Ectodermal cell (in vitro differentiated cells): ENCODE data around the gene SLC45A1.

Experiments used
- H3K27ac ChIP-seq: 2 replicates; pipeline ENCODE4 v1.7.0; 2013; ENCODE audit warnings: mild to moderate bottlenecking, low read depth, low read length; ENCODE audit not compliant: insufficient read depth, poor library complexity, severe bottlenecking
- H3K27me3 ChIP-seq: 2 replicates; pipeline ENCODE4 v1.7.0; 2013; ENCODE audit warnings: mild to moderate bottlenecking, low read length; ENCODE audit not compliant: insufficient read depth, control insufficient read depth, poor library complexity, severe bottlenecking
- H3K36me3 ChIP-seq: one replicate; pipeline ENCODE4 v1.7.0; 2013; ENCODE audit warnings: low read length; ENCODE audit not compliant: control insufficient read depth, insufficient read depth
- H3K4me1 ChIP-seq: one replicate; pipeline ENCODE4 v1.7.0; 2013; ENCODE audit warnings: low read length; ENCODE audit not compliant: control insufficient read depth, insufficient read depth
- H3K4me3 ChIP-seq: 2 replicates; pipeline ENCODE4 v1.7.0; 2013; ENCODE audit warnings: low read depth, low read length, control low read depth; ENCODE audit not compliant: insufficient read depth
- H3K9me3 ChIP-seq: 2 replicates; pipeline ENCODE4 v1.7.0; 2013; ENCODE audit warnings: mild to moderate bottlenecking, low read length, moderate library complexity; ENCODE audit not compliant: control insufficient read depth
- WGBS, 2 experiments: methylation state at CpG; one replicate each; pipeline ENCODE4 v1.1.7; 2013; ENCODE audit warnings: missing lambda C conversion rate in 2 of 2; 5-methylcytosine and 5-hydroxymethylcytosine counted together

The SLC45A1 gene

GRCh38 chr1:8344893-8345507 lies 27.1 kb downstream of the SLC45A1 start:
- Histone ChIP-seq H3K36me3 (no peaks in the 10 kb centered on the region), H3K9me3 (no peaks in the 10 kb centered on the region), H3K27ac (no peak overlapping the region), H3K4me3 (no peak overlapping the region), H3K4me1 (peaks cover 7% of the 10 kb centered on the region), H3K27me3 (no peaks in the 10 kb centered on the region)
- WGBS, 2 experiments = 94 to 95% methylated on average over 10 of the region's 10 CpGs

DNA sequence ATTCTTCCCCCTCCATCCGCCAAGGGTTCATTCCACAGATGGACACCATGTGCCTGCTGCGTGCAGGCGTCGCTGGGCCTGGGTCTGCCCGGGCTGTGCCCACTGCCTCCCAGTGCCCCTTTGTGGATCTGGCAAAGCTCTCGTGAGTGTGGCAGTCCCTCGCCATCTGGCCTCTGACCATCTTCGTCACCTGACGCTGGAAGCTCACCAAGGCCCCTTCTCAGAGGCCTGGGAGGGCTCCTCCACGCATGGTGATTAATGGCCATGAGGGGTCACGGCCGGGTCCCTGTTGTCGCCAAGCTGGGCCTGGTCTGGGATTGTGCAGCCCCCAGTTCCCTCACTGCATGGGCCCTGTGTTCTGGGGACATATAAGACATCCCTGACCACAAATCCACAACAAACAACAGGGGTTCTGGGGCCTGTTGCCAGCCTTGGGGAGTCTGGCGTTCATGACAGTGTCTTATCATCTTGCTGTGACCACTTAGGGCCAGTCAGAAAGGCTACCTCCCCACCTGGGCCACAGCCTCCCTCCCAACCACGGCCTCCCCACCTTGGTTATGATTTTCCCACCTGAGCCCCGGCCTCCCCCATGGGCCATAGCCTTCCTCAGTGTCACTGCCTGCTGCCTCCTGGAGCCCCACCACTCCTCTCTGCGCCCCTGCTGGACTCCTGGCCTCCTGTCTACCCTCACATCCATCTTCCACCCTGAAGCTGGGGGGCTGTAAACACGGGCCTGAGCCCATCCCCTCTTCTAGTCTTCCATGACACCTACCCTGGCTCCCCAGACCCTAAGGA lies 27.9 kb downstream of the SLC45A1 start:
- peaks cover 7% of the 10 kb centered on the region for H3K4me1 ChIP-seq
- 92 to 94% methylated on average over 18 of the region's 18 CpGs for WGBS, 2 experiments
- H3K27ac ChIP-seq = no peak overlapping the region
- H3K9me3 ChIP-seq = no peaks in the 10 kb centered on the region
- no peaks in the 10 kb centered on the region for H3K36me3 ChIP-seq
- H3K4me3 ChIP-seq = no peak overlapping the region
- H3K27me3 ChIP-seq = no peaks in the 10 kb centered on the region

DNA sequence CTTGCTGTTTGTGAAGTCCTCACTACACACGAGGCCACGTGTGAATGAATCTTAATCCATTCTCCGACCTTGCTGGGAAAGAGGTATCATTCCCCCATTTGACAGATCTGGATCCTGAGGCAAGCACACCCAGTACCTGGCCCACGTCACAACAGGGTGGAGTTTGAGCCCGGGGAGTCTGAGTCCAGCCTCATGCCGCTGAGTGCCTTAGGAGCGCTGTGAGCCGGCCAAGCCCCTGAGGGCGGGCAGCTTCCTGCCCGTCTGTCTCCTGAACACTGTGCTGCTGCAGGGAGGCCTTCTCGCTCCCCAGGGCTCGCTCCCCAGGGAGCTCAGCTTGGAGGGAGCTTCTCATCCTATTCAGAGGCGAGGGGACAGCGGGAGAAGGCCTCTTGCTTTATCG lies 29.7 kb downstream of the SLC45A1 start:
- no peak overlapping the region for H3K4me3 ChIP-seq
- 90% methylated on average over 15 of the region's 15 CpGs for WGBS, 2 experiments
- H3K27me3 ChIP-seq = no peaks in the 10 kb centered on the region
- no peaks in the 10 kb centered on the region for H3K36me3 ChIP-seq
- H3K27ac ChIP-seq = no peak overlapping the region
- H3K4me1 ChIP-seq = peaks cover 7% of the 10 kb centered on the region
- no peaks in the 10 kb centered on the region for H3K9me3 ChIP-seq

GRCh38 chr1:8348047-8348776 lies 30.3 kb downstream of the SLC45A1 start:
- no peak overlapping the region for H3K4me3 ChIP-seq
- H3K36me3 ChIP-seq = no peaks in the 10 kb centered on the region
- H3K27me3 ChIP-seq = no peaks in the 10 kb centered on the region
- no peaks in the 10 kb centered on the region for H3K9me3 ChIP-seq
- H3K27ac ChIP-seq = no peak overlapping the region
- 91 to 94% methylated on average over 21 of the region's 21 CpGs for WGBS, 2 experiments
- H3K4me1 ChIP-seq = peaks cover 4% of the 10 kb centered on the region

- Histone ChIP-seq H3K27ac (no peak overlapping the region), H3K36me3 (no peaks in the 10 kb centered on the region), H3K27me3 (no peaks in the 10 kb centered on the region), H3K9me3 (no peaks in the 10 kb centered on the region), H3K4me3 (no peak overlapping the region), H3K4me1 (no peaks in the 10 kb centered on the region)
- 34 to 36% methylated on average over 21 of the region's 21 CpGs for WGBS, 2 experiments
Observed at GRCh38 chr1:8348777-8349472, 31.0 kb downstream of the SLC45A1 start.

DNA sequence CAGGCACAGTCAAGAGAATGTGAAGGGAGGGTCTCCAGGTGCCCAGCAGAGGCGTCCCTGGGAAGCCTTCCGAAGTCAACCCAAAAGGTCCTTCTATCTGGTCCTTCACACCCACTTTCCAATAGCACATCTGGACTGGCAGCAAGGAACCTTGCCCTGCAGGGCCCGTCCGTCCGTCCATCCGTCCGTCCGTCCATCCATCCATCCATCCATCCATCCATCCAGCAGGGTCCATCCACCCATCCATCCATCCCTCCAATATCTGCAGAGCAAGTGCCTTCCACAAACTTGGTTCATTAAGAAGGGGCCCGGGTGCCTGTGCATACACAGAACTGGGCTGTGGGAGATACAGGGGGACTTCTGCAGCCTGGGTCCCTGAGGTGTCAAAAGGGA lies 31.6 kb downstream of the SLC45A1 start:
- Histone ChIP-seq H3K4me1 (no peaks in the 10 kb centered on the region), H3K9me3 (no peaks in the 10 kb centered on the region)
- 91 to 92% methylated on average over 9 of the region's 9 CpGs for WGBS, 2 experiments

DNA sequence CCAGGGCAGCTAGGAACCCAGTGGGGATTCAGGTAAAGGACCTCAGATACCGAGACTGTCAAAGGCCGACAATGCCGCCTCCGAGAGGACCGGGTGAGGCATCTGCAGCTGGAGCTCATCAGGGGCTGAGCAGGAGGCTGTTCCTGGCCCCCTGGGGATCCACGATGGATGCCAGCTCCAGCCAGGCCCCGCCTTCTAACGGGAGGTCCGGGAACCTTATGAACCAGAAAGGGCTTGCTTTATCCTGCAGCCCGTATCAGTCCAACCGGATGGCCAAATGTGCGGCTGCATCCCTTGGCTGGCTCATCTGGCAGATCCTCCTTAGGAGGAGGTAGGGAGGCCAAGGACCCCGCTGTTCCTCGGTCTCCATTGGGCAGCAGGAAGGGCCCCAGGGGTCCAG lies 32.0 kb downstream of the SLC45A1 start:
- 92 to 93% methylated on average over 14 of the region's 14 CpGs for WGBS, 2 experiments

More for the DNA sequence above, 31.6 kb downstream of the SLC45A1 start:
- Histone ChIP-seq H3K27me3 (no peaks in the 10 kb centered on the region), H3K36me3 (no peaks in the 10 kb centered on the region), H3K27ac (no peak overlapping the region), H3K4me3 (no peak overlapping the region)

GRCh38 chr1:8350914-8351684 lies 33.2 kb downstream of the SLC45A1 start:
- WGBS, 2 experiments = 92% methylated on average over 24 of the region's 24 CpGs
- Histone ChIP-seq H3K27me3 (no peaks in the 10 kb centered on the region), H3K36me3 (peaks cover 14% of the 10 kb centered on the region), H3K4me3 (no peak overlapping the region), H3K27ac (no peak overlapping the region), H3K4me1 (no peaks in the 10 kb centered on the region), H3K9me3 (no peaks in the 10 kb centered on the region)

More for the DNA sequence above, 32.0 kb downstream of the SLC45A1 start:
- Histone ChIP-seq H3K4me1 (no peaks in the 10 kb centered on the region), H3K27me3 (no peaks in the 10 kb centered on the region), H3K36me3 (peaks cover 4% of the 10 kb centered on the region), H3K9me3 (no peaks in the 10 kb centered on the region), H3K4me3 (no peak overlapping the region), H3K27ac (no peak overlapping the region)

DNA sequence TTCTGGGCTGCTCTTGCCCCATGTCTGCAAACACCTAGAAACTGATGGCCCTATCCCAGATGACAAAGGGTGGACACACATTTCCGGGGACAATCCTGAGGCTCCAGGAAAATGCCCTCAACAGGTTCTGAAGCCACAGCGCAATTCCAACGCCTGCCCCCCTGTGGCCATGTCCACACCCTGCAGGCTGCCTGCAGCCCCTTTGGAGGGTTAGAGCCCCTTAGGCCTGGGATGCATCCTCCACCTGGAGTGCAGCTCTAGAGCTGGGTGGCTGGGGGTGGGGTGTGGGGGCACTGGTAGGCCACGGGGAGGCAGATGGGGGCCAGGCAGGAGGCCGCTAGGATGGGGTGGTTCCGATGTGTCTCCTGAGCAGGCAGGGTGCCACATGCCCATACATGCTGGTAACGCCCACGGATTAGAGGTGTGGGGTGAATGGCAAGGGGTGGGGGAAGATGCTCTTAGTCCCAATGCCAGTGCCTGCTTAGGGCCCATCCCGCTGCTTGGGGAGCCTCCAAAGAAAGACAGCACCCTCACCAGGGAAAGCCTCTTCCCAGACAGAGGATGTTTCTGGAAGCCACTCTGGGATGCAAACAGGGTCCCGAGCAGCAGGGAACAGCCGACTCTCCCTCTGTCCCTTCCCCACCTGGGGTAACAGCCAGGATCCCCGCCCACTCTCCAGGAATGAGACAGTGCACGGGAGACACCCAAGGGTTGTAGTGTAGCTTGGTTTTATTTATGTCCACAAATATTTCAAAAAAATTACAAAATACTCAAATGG lies 34.0 kb downstream of the SLC45A1 start:
- Histone ChIP-seq H3K27ac (no peak overlapping the region), H3K4me1 (no peaks in the 10 kb centered on the region), H3K36me3 (peaks cover 22% of the 10 kb centered on the region), H3K9me3 (no peaks in the 10 kb centered on the region), H3K4me3 (no peak overlapping the region), H3K27me3 (no peaks in the 10 kb centered on the region)
- 78 to 84% methylated on average over 12 to 13 of the region's 13 CpGs for WGBS, 2 experiments
